ENCODE measurements around the gene MMP15. TPM values are rescaled to one million over a fixed set of nuclear protein-coding genes. Genes with fewer than 3 reads are reported as not detected.

The MMP15 gene
- total and polyA plus RNA-seq, 7 donors = 2.3 to 54.0 (median 10.5) TPM

GRCh38 chr16:57999971-58000705 lies 25.4 kb upstream of the MMP15 start, which contains the start of gene ZNF319:
TSS of gene ZNF319 (minus strand) at chr16:58000672. CDS start at chr16:57998265, 2,407 bp downstream.
- peak within 1 kb of the TSS; percentile 93 to 98 (median 96) for H3K27ac ChIP-seq
- no peaks in the 10 kb centered on the region for H3K27me3 ChIP-seq
- H3K4me1 ChIP-seq = peaks cover 0 to 51% (median 32%) of the 10 kb centered on the region in 4 donors
- intact Hi-C loops (cut with DNase I) = loop anchor here (2.0 to 10.0 kb wide), 5 partner anchors 101 to 545 kb away; partner anchors contain the start of genes CCDC102A, KATNB1 and KIFC3
- H3K9me3 ChIP-seq = no peaks in the 10 kb centered on the region
- DNase-seq = no peak
- no peak for TF ChIP-seq POLR2A (IDR thresholded peaks at IDR 0.05)
- TF ChIP-seq EP300 (IDR thresholded peaks at IDR 0.05) = no peak
- TF ChIP-seq CTCF (IDR thresholded peaks at IDR 0.05) = no peak
- peak in 1 of 4 donors; percentile 6 for TF ChIP-seq POLR2AphosphoS5 (IDR thresholded peaks at IDR 0.05)
- 0 to 1% methylated on average over 95 of the region's 95 CpGs for WGBS, 2 donors
- peak within 1 kb of the TSS; percentile 48 to 91 (median 82) for H3K4me3 ChIP-seq
- H3K36me3 ChIP-seq = peaks cover 7 to 49% (median 22%) of the 10 kb centered on the region in 4 donors

GRCh38 chr16:58000706-58001676 lies 24.6 kb upstream of the MMP15 start, which contains the start of gene USB1:
TSS of gene USB1 (plus strand) at chr16:58001407. CDS start at chr16:58001484, 77 bp downstream.
- H3K36me3 ChIP-seq = peaks cover 5 to 43% (median 21%) of the 10 kb centered on the region in 4 donors
- peak within 1 kb of the TSS; percentile 93 to 98 (median 96) for H3K27ac ChIP-seq
- intact Hi-C loops (cut with DNase I) = loop anchor here (2.0 to 10.0 kb wide), 5 partner anchors 102 to 546 kb away; partner anchors contain the start of genes CCDC102A, KATNB1 and KIFC3
- H3K9me3 ChIP-seq = no peaks in the 10 kb centered on the region
- H3K27me3 ChIP-seq = no peaks in the 10 kb centered on the region
- peak; percentile 92 for DNase-seq
- TF ChIP-seq POLR2AphosphoS5 (IDR thresholded peaks at IDR 0.05) (peak; percentile 80 to 89 (median 86)), POLR2A (IDR thresholded peaks at IDR 0.05) (peak; percentile 69 to 79), CTCF (IDR thresholded peaks at IDR 0.05) (peak in 3 of 4 experiments; percentile 22 to 63 (median 58)), EP300 (IDR thresholded peaks at IDR 0.05) (no peak)
- peaks cover 0 to 45% (median 30%) of the 10 kb centered on the region in 4 donors for H3K4me1 ChIP-seq
- peak within 1 kb of the TSS; percentile 48 to 91 (median 82) for H3K4me3 ChIP-seq
- WGBS, 2 donors = 1% methylated on average over 81 of the region's 81 CpGs

GRCh38 chr16:58001781-58002415 lies 23.7 kb upstream of the MMP15 start:
- Histone ChIP-seq H3K27ac (peak overlapping the region; percentile 93 to 98 (median 96)), H3K27me3 (no peaks in the 10 kb centered on the region), H3K9me3 (no peaks in the 10 kb centered on the region), H3K36me3 (peaks cover 0 to 39% (median 14%) of the 10 kb centered on the region in 4 donors), H3K4me1 (peaks cover 0 to 45% (median 30%) of the 10 kb centered on the region in 4 donors), H3K4me3 (peak overlapping the region; percentile 48 to 91 (median 82))
- intact Hi-C loops (cut with DNase I) = loop anchor here (2.0 to 10.0 kb wide), 5 partner anchors 103 to 547 kb away; partner anchors contain the start of genes CCDC102A, KATNB1 and KIFC3
- TF ChIP-seq POLR2AphosphoS5 (IDR thresholded peaks at IDR 0.05) (no peak), POLR2A (IDR thresholded peaks at IDR 0.05) (no peak), CTCF (IDR thresholded peaks at IDR 0.05) (no peak), EP300 (IDR thresholded peaks at IDR 0.05) (no peak)
- 26 to 49% methylated on average over 10 of the region's 10 CpGs for WGBS, 2 donors
- DNase-seq = no peak

GRCh38 chr16:58002416-58002800 lies 23.1 kb upstream of the MMP15 start:
- H3K27me3 ChIP-seq = no peaks in the 10 kb centered on the region
- TF ChIP-seq CTCF (IDR thresholded peaks at IDR 0.05) (no peak), POLR2AphosphoS5 (IDR thresholded peaks at IDR 0.05) (no peak), POLR2A (IDR thresholded peaks at IDR 0.05) (no peak), EP300 (IDR thresholded peaks at IDR 0.05) (no peak)
- peaks cover 0 to 34% (median 11%) of the 10 kb centered on the region in 4 donors for H3K36me3 ChIP-seq
- DNase-seq = no peak
- H3K4me1 ChIP-seq = peaks cover 0 to 45% (median 30%) of the 10 kb centered on the region in 4 donors
- no peak overlapping the region for H3K27ac ChIP-seq
- 88 to 89% methylated on average over 9 of the region's 9 CpGs for whole genome bisulfite sequencing, 2 donors
- H3K4me3 ChIP-seq = no peak overlapping the region
- H3K9me3 ChIP-seq = no peaks in the 10 kb centered on the region
- intact Hi-C loops (cut with DNase I) = loop anchor here (5.0 to 10.0 kb wide), 3 partner anchors 200 to 548 kb away; partner anchors contain the start of genes CCDC102A and KIFC3
